ENCODE measurements around the gene SNTG2. TPM values are rescaled to one million over a fixed set of nuclear protein-coding genes. Genes with fewer than 3 reads are reported as not detected.

SNTG2 gene
- total and polyA plus RNA-seq, 5 experiments from 2014 or later = 0.66 to 8.8 (median 1.2) TPM

DNA sequence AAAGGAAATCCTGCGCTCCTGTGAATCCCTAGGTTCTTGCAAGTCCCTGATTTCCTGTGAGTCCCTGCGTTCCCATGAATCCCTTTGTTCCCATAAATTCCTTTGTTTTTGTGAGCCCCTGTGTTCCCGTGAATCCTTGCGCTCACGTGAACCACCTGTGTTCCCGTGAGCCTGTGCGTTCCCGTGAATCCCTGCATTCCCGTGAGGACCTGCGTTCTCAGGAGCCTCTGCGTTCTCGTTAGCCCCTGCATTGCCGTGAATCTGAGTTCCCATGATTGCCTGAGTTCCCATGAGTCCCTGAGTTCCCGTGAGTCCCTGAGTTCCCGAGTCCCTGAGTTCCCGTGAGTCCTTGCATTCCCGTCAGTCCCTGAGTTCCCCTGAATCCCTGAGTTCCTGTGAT, 71.5 kb downstream of the SNTG2 start:
- no peaks in the 10 kb centered on the region for H3K9me3 Mint-ChIP-seq
- H3K4me1 Mint-ChIP-seq = peaks cover 0 to 6% (median 3%) of the 10 kb centered on the region in 4 donors
- ATAC-seq (no peak), DNase-seq (no peak)
- H3K36me3 Mint-ChIP-seq = peaks cover 0 to 3% (median 0%) of the 10 kb centered on the region in 3 donors
- no peak overlapping the region for H3K4me3 Mint-ChIP-seq
- POLR2A ChIA-PET = interaction anchor here (0.6 kb wide), 1 partner anchor 74 kb away, joined by 5 read pairs; no protein-coding TSS in a partner anchor
- no peaks in the 10 kb centered on the region for H3K27me3 Mint-ChIP-seq
- H3K27ac Mint-ChIP-seq = peak overlapping the region in 1 of 10 donors; percentile 22

DNA sequence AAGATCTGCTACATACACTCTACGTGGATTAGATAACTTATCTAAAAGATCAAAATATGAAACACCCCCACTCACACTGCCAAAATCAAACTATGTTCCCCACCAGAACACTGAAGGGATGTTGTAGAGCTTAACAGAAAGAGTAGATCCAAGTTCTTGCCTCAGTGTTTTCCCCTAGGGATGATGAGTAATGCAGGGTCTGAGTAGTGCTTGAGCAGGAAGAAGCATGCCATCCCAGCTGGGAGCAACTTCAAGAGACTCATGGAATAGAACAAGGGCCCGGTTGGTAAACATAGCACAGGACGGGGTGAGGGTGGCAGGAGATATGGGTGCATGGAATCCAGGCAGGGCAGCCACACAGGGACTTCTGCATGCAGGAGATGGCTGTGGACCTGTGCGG, 74.3 kb downstream of the SNTG2 start:
- DNase-seq (no peak), ATAC-seq (no peak)
- Mint-ChIP-seq H3K27ac (no peak overlapping the region), H3K4me3 (no peak overlapping the region), H3K4me1 (peaks cover 0 to 4% (median 2%) of the 10 kb centered on the region in 4 donors), H3K36me3 (peaks cover 0 to 3% (median 0%) of the 10 kb centered on the region in 3 donors), H3K27me3 (no peaks in the 10 kb centered on the region), H3K9me3 (no peaks in the 10 kb centered on the region)
- POLR2A ChIA-PET = no interaction called here

DNA sequence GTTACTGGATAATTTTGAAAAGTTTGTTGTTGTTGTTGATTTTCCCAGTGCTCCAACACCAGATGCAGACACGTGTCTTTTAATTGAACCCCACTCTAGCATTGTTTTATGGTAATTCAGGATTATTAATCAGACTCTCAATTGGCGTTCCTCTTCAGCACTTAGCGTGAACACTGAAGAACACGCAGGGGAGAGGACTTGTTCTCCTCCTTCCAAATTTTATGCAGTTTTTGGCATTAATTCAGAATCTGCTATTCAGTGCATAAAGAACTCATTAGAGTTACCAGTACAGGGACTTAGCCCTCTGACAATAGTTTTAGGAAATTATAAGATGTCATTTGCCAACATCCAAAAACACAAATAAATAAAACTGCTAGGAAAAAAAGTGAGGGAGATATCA, 75.5 kb downstream of the SNTG2 start:
- no peak for ATAC-seq
- Mint-ChIP-seq H3K27ac (no peak overlapping the region), H3K4me1 (peaks cover 0 to 5% (median 4%) of the 10 kb centered on the region in 4 donors), H3K27me3 (no peaks in the 10 kb centered on the region), H3K4me3 (no peak overlapping the region), H3K36me3 (peaks cover 0 to 3% (median 0%) of the 10 kb centered on the region in 3 donors), H3K9me3 (no peaks in the 10 kb centered on the region)
- no peak for DNase-seq
- POLR2A ChIA-PET = no interaction called here

DNA sequence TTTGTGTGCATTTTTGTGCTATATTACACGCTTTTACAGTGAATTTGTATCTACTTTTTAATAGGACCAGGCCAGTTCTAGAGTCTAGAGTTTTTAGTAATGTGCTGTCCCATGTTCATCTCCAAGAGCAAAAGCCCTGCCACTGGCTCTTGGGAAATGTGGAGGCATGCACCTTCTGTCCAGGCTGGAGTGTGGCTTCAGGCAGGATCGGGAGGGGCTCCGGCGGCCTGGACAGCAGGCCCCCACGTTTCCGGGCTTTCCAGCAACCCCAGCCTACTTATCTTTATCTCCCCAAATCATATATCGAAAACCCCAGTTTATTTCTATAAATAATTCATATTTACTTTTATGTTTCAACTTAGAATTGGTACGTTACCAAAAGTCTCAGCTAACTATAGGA, 78.2 kb downstream of the SNTG2 start:
- Mint-ChIP-seq H3K4me3 (no peak overlapping the region), H3K27ac (no peak overlapping the region), H3K9me3 (peaks cover 0 to 6% (median 0%) of the 10 kb centered on the region in 9 donors), H3K27me3 (no peaks in the 10 kb centered on the region), H3K4me1 (peaks cover 0 to 7% (median 6%) of the 10 kb centered on the region in 4 donors), H3K36me3 (peaks cover 0 to 12% (median 0%) of the 10 kb centered on the region in 3 donors)
- ATAC-seq (no peak), DNase-seq (no peak)
- POLR2A ChIA-PET = no interaction called here

DNA sequence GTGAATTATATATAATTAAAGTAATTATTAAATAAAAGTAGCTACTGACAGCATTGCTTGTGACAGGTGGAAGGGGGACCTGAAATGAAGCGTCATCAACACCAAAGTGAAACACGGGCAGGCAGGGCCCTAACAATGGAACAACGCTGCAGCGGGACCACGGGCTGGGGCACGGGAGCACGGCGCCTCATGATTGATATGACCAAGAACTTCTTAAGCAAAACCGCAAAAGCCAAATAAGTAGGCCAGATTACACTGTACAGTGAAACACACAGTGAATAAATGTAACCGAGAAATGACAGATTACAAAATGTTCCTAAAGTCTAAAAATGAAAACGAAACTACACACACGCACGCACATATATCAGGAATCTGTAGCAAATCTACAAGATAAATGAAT, 81.4 kb downstream of the SNTG2 start:
- Mint-ChIP-seq H3K36me3 (peaks cover 0 to 15% (median 3%) of the 10 kb centered on the region in 3 donors), H3K27ac (peak overlapping the region in 7 of 10 donors; percentile 2 to 92 (median 38))
- ATAC-seq = no peak

DNA sequence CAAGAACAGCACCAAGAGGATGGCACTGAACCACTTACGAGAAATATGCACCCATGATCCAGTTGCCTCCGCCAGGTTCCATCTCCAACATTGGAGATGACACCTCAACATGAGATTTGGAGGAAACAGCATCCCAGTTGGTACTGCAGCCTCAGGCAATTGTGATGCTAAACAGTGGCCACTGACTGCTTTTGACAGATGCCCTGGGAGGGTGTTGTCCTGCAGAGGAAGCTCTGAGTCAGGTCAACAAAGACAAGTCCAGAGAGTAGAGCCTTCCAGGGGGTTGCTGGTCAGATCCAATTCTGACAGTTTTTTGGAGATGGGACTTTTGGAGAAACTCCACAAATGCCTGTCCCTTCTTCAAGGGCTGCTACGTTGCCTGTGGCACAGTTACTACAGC, 82.4 kb downstream of the SNTG2 start:
- Mint-ChIP-seq H3K36me3 (peaks cover 0 to 15% (median 3%) of the 10 kb centered on the region in 3 donors), H3K4me1 (peaks cover 0 to 7% (median 5%) of the 10 kb centered on the region in 4 donors), H3K27ac (peak overlapping the region in 1 of 10 donors; percentile 5), H3K27me3 (no peaks in the 10 kb centered on the region), H3K9me3 (peaks cover 0 to 10% (median 0%) of the 10 kb centered on the region in 9 donors), H3K4me3 (no peak overlapping the region)
- POLR2A ChIA-PET = no interaction called here
- ATAC-seq (no peak), DNase-seq (no peak)

More for the DNA sequence above, 81.4 kb downstream of the SNTG2 start:
- POLR2A ChIA-PET = no interaction called here
- DNase-seq = no peak
- peaks cover 0 to 7% (median 5%) of the 10 kb centered on the region in 4 donors for H3K4me1 Mint-ChIP-seq
- H3K4me3 Mint-ChIP-seq = peak overlapping the region in 6 of 10 donors; percentile 40 to 91 (median 52)
- peaks cover 0 to 10% (median 0%) of the 10 kb centered on the region in 9 donors for H3K9me3 Mint-ChIP-seq
- H3K27me3 Mint-ChIP-seq = no peaks in the 10 kb centered on the region

DNA sequence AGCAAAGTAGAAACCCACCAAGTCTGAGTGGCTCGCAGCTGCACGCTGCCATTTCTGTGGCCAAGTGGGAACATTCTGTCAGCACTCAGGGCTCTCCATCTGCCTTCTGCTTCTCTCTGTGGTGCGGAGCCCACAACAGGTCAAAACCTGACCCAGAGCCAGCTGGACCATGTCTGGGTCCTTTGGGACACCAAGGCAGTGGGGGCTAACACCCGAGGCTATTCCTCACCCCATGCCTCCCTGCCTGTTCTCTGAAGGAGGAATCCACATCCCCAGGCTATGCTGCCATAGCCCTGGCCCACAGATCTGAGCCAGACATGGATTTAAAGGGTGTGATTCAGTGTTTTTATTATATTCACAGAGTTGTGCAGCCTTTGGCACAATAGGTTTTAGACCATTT, 86.4 kb downstream of the SNTG2 start:
- Mint-ChIP-seq H3K4me1 (peaks cover 0 to 22% (median 2%) of the 10 kb centered on the region in 4 donors), H3K27ac (no peak overlapping the region), H3K4me3 (no peak overlapping the region), H3K9me3 (peaks cover 0 to 10% (median 0%) of the 10 kb centered on the region in 9 donors), H3K36me3 (peaks cover 2 to 15% (median 3%) of the 10 kb centered on the region in 3 donors), H3K27me3 (no peaks in the 10 kb centered on the region)
- ATAC-seq (no peak), DNase-seq (no peak)
- POLR2A ChIA-PET = no interaction called here

DNA sequence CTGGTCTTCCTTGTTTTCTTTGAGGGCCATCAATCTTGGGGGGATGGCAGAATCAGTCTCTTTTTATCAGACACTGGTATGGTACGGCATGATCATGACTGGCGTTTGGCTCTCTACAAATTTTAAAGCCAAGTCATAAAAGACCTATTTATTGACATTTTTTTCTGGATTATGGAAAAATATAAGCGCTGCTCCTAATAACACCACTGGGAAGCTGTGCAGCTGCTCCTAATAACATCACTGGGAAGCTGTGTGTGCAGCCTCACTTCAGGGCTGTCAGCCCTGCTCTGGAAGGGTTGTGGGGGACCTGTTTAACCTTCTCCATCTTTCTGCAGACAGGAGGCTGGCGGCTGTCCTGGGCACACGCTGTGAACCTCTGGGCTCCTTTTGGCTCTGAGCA, 88.9 kb downstream of the SNTG2 start:
- Mint-ChIP-seq H3K36me3 (peaks cover 0 to 24% (median 2%) of the 10 kb centered on the region in 3 donors), H3K9me3 (peaks cover 0 to 18% (median 13%) of the 10 kb centered on the region in 9 donors), H3K27ac (no peak overlapping the region), H3K4me3 (no peak overlapping the region), H3K4me1 (peaks cover 0 to 20% (median 2%) of the 10 kb centered on the region in 4 donors), H3K27me3 (no peaks in the 10 kb centered on the region)
- ATAC-seq (no peak), DNase-seq (no peak)
- POLR2A ChIA-PET = no interaction called here

DNA sequence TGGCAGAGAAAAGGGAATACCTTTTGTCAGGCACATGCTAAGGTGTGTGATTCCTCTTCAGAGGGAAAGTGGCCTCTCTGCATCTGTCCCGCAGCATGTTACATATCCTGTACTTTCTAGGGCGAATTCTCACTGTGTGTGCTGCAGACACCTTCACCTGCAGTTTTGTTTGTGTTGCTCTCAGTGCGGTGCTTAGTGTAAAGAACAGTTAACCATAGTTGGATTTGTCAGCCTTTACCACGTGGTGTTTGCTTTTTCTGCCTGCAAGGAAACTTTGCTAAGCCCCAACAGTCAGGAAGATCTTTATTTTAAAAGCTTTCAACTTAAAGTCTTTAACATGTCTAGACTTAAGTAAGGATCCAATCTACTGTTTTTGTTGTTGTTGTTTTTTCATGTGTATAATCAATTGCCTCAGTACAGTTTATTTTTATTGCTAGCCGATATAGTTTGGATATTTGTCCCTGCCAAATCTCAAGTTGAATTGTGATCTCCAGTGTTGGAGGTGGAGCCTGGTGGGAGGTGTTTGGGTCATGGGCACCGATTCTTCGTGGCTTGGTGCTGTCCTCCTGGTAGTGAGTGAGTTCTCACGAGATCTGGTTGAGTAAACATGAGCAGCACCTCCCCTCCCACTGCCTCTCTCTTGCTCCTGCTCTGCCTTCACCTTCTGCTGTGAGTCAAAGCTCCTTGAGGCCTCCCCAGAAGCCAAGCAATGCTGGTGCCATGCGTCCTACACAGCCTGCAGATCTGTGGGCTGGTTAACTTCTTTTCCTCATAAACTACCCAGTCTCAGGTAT, 90.6 kb downstream of the SNTG2 start:
- Mint-ChIP-seq H3K36me3 (peaks cover 5 to 38% (median 11%) of the 10 kb centered on the region in 3 donors), H3K27me3 (no peaks in the 10 kb centered on the region), H3K4me3 (no peak overlapping the region), H3K9me3 (peaks cover 8 to 33% (median 17%) of the 10 kb centered on the region in 9 donors), H3K4me1 (peaks cover 0 to 20% (median 2%) of the 10 kb centered on the region in 4 donors), H3K27ac (peak overlapping the region in 4 of 10 donors; percentile 20 to 81 (median 54))
- POLR2A ChIA-PET = no interaction called here
- ATAC-seq (no peak), DNase-seq (no peak)

DNA sequence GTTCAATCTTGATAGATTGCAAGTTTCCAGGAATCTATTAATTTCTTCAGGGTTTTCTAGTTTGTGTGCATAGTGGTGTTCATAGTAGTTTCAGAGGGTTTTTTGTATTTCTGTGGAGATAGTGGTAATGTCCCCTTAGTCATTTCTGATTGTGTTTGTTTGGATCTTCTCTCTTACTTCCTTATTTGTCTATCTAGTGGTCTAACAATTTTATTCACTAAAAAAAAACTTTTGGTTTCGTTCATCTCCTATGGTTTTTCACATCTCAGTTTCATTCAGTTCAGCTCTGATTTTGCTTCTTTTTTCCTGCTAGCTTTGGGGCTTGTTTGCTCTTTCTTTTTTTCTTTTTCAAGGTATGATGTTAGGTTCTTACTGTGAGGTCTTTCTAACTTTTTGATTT, 94.5 kb downstream of the SNTG2 start:
- POLR2A ChIA-PET = no interaction called here
- Mint-ChIP-seq H3K27me3 (peaks cover 0 to 3% (median 0%) of the 10 kb centered on the region in 5 donors), H3K27ac (no peak overlapping the region), H3K9me3 (peaks cover 15 to 68% (median 31%) of the 10 kb centered on the region in 9 donors), H3K4me1 (peaks cover 0 to 15% (median 2%) of the 10 kb centered on the region in 4 donors), H3K36me3 (peaks cover 11 to 64% (median 45%) of the 10 kb centered on the region in 3 donors), H3K4me3 (no peak overlapping the region)
- ATAC-seq (no peak), DNase-seq (no peak)

DNA sequence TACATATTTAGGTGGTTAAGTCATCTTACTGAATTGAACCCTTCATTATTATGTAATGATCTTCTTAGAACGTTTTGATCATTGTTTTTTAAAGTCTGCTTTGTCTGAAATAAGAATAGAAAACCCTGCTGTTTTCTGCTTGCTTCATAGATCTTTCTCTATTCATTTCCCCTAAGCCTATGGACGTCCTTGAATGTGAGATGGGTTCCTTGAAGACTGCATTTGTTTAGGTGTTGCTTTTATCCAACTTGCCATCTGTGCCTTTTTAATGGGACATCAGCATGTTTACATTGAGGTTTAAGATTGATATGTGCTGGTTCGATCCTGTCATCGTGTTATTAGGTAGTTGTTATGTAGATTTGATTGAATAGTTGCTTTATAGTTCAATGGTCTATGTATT, 95.4 kb downstream of the SNTG2 start:
- peak overlapping the region in 1 of 10 donors; percentile 5 for H3K27ac Mint-ChIP-seq
- peaks cover 0 to 3% (median 0%) of the 10 kb centered on the region in 5 donors for H3K27me3 Mint-ChIP-seq
- DNase-seq = no peak
- H3K9me3 Mint-ChIP-seq = peaks cover 15 to 68% (median 31%) of the 10 kb centered on the region in 9 donors
- H3K4me1 Mint-ChIP-seq = peaks cover under 1 to 8% (median 4%) of the 10 kb centered on the region in 4 donors
- H3K36me3 Mint-ChIP-seq = peaks cover 11 to 66% (median 45%) of the 10 kb centered on the region in 3 donors
- POLR2A ChIA-PET = no interaction called here
- ATAC-seq = no peak
- no peak overlapping the region for H3K4me3 Mint-ChIP-seq

DNA sequence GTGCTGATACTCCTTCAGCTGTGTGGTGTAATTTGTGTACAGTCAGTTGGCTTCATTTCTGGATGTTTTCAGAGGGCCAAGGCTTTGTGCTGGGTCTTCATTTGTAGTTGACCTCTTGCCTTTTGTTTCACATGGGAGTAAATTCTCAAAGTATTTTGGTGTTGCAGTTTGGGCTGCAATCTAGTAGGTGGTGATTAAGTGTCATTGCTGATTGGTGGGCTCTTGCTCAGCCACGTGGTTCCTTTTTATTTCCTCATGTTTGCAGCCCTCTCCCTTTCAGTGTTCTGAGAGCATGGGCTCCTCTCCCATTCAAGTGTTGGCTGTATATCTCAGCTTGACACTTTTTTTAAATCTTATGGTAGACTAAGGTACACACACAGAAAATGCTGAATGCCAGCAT, 96.8 kb downstream of the SNTG2 start:
- H3K27ac Mint-ChIP-seq = no peak overlapping the region
- peaks cover 0 to 3% (median 0%) of the 10 kb centered on the region in 5 donors for H3K27me3 Mint-ChIP-seq
- peaks cover 8 to 63% (median 45%) of the 10 kb centered on the region in 3 donors for H3K36me3 Mint-ChIP-seq
- H3K9me3 Mint-ChIP-seq = peaks cover 15 to 68% (median 31%) of the 10 kb centered on the region in 9 donors
- peaks cover 3 to 8% (median 6%) of the 10 kb centered on the region in 4 donors for H3K4me1 Mint-ChIP-seq
- no peak overlapping the region for H3K4me3 Mint-ChIP-seq
- no peak for DNase-seq
- POLR2A ChIA-PET = no interaction called here
- ATAC-seq = no peak

DNA sequence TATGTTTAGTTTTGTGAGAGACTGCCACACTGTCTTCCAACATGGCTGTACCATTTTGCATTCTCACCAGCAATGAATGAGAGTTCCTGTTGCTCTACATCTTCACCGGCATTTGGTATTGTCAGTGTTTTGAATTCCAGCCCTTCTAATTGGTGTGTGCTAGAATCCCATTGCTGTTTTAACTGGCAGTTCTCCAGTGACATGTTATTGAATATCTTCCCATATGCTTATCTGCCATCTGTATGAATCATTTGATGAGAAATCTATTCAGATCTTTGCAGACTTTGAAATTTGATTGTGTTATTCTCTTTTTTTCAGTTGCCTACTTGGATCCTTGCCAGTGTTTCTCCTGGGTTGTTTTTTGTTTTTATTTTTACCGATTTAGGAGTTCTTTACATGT, 99.0 kb downstream of the SNTG2 start:
- ATAC-seq (no peak), DNase-seq (no peak)
- Mint-ChIP-seq H3K27ac (no peak overlapping the region), H3K4me1 (peaks cover 3 to 8% (median 6%) of the 10 kb centered on the region in 4 donors), H3K36me3 (peaks cover 8 to 45% (median 41%) of the 10 kb centered on the region in 3 donors), H3K4me3 (no peak overlapping the region), H3K27me3 (peaks cover 0 to 6% (median 0%) of the 10 kb centered on the region in 5 donors), H3K9me3 (peaks cover 0 to 48% (median 21%) of the 10 kb centered on the region in 9 donors)
- POLR2A ChIA-PET = no interaction called here
